ENCODE measurements around the gene MS4A2. TPM values are rescaled to one million over a fixed set of nuclear protein-coding genes. Genes with fewer than 3 reads are reported as not detected.

MS4A2 gene
- total RNA-seq, 6 donors from 2014 or later = 1.3 to 17.1 (median 4.8) TPM

DNA sequence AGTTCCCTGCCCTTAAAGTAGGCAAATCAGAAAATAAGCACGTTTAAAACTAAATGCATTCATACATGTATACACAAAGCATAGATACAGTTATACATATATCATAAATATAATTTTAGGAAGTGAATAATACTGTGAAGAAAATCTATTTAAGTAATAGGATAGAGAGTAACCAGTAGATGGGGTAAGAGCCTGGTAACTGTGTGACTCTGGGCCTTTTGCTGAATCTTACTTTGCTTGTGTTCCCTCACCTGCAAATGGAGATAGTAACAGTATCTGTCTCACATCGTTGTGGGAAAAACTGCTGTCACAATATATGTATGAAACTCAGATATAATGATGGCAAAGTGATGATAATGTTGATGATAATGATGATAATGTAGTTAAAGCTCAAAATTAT lies 29.9 kb downstream of the MS4A2 start:
- no peak overlapping the region for H3K4me3 ChIP-seq
- WGBS, 2 donors = 51 to 61% methylated on average over 2 of the region's 2 CpGs
- no peak for ATAC-seq (ENCODE audit: low FRiP score in 2 of 2)

DNA sequence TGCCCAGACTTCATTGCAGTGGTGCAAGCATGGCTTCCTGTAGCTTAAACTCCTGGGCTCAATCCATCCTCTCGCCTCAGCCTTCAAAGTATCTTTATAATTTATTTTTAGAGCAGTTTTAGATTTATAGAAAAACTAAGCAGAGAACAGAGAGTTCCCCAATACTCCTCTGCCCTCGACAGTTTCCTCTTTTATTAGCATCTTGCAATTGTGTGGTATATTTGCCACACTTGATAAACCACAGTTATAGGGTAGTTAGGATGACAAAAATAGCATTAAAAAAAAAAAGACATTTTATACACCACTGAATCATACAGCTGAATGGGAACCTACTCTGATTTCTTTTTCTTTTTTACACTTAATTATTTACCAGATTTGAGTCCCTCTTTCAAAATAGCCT lies 31.2 kb downstream of the MS4A2 start:
- ATAC-seq (ENCODE audit: low FRiP score in 2 of 2) (no peak), DNase-seq (no peak)
- no peaks in the 10 kb centered on the region for H3K27me3 ChIP-seq
- 58 to 77% methylated on average over 2 of the region's 2 CpGs for WGBS, 2 donors
- H3K9me3 ChIP-seq = no peaks in the 10 kb centered on the region
- H3K36me3 ChIP-seq = no peaks in the 10 kb centered on the region
- no peak overlapping the region for H3K27ac ChIP-seq
- TF ChIP-seq POLR2A (IDR thresholded peaks at IDR 0.05) (no peak), EP300 (IDR thresholded peaks at IDR 0.05) (no peak), POLR2AphosphoS5 (IDR thresholded peaks at IDR 0.05) (no peak)
- TF ChIP-seq, protein P1, sequence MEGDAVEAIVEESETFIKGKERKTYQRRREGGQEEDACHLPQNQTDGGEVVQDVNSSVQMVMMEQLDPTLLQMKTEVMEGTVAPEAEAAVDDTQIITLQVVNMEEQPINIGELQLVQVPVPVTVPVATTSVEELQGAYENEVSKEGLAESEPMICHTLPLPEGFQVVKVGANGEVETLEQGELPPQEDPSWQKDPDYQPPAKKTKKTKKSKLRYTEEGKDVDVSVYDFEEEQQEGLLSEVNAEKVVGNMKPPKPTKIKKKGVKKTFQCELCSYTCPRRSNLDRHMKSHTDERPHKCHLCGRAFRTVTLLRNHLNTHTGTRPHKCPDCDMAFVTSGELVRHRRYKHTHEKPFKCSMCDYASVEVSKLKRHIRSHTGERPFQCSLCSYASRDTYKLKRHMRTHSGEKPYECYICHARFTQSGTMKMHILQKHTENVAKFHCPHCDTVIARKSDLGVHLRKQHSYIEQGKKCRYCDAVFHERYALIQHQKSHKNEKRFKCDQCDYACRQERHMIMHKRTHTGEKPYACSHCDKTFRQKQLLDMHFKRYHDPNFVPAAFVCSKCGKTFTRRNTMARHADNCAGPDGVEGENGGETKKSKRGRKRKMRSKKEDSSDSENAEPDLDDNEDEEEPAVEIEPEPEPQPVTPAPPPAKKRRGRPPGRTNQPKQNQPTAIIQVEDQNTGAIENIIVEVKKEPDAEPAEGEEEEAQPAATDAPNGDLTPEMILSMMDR (IDR thresholded peaks at IDR 0.05) = no peak
- no peak overlapping the region for H3K4me3 ChIP-seq
- no peaks in the 10 kb centered on the region for H3K4me1 ChIP-seq

More for the DNA sequence above, 29.9 kb downstream of the MS4A2 start:
- H3K9me3 ChIP-seq = no peaks in the 10 kb centered on the region
- TF ChIP-seq, protein P1 (IDR thresholded peaks at IDR 0.05) = no peak
- TF ChIP-seq POLR2AphosphoS5 (IDR thresholded peaks at IDR 0.05) = no peak
- no peak for DNase-seq
- no peaks in the 10 kb centered on the region for H3K4me1 ChIP-seq
- no peak overlapping the region for H3K27ac ChIP-seq
- H3K36me3 ChIP-seq = no peaks in the 10 kb centered on the region
- no peaks in the 10 kb centered on the region for H3K27me3 ChIP-seq

GRCh38 chr11:60121264-60121663 lies 32.8 kb downstream of the MS4A2 start:
- no peak for ATAC-seq (ENCODE audit: low FRiP score in 2 of 2)
- no peak overlapping the region for H3K4me3 ChIP-seq
- H3K27ac ChIP-seq = no peak overlapping the region
- H3K27me3 ChIP-seq = no peaks in the 10 kb centered on the region
- H3K9me3 ChIP-seq = no peaks in the 10 kb centered on the region
- no peaks in the 10 kb centered on the region for H3K36me3 ChIP-seq
- 86 to 100% methylated on average over 2 of the region's 2 CpGs for WGBS, 2 donors
- TF ChIP-seq EP300 (IDR thresholded peaks at IDR 0.05) (no peak), POLR2A (IDR thresholded peaks at IDR 0.05) (no peak), POLR2AphosphoS5 (IDR thresholded peaks at IDR 0.05) (no peak)
- TF ChIP-seq, protein P1 (IDR thresholded peaks at IDR 0.05) = no peak
- DNase-seq = no peak
- H3K4me1 ChIP-seq = no peaks in the 10 kb centered on the region

GRCh38 chr11:60122414-60123036 lies 34.1 kb downstream of the MS4A2 start:
- H3K27me3 ChIP-seq = no peaks in the 10 kb centered on the region
- ATAC-seq (ENCODE audit: low FRiP score in 2 of 2) (no peak), DNase-seq (no peak)
- no peaks in the 10 kb centered on the region for H3K36me3 ChIP-seq
- no peaks in the 10 kb centered on the region for H3K4me1 ChIP-seq
- H3K27ac ChIP-seq = no peak overlapping the region
- TF ChIP-seq POLR2AphosphoS5 (IDR thresholded peaks at IDR 0.05) = no peak
- TF ChIP-seq, protein P1 (IDR thresholded peaks at IDR 0.05) = no peak
- TF ChIP-seq POLR2A (IDR thresholded peaks at IDR 0.05) = no peak
- no peak for TF ChIP-seq EP300 (IDR thresholded peaks at IDR 0.05)
- H3K9me3 ChIP-seq = no peaks in the 10 kb centered on the region
- no peak overlapping the region for H3K4me3 ChIP-seq
- 75 to 76% methylated on average over 3 of the region's 3 CpGs for WGBS, 2 donors

GRCh38 chr11:60124802-60125432 lies 36.5 kb downstream of the MS4A2 start:
- WGBS, 2 donors = 60 to 74% methylated on average over 11 of the region's 11 CpGs
- no peak overlapping the region for H3K4me3 ChIP-seq
- H3K27ac ChIP-seq = no peak overlapping the region
- no peak for ATAC-seq (ENCODE audit: low FRiP score in 2 of 2)
- H3K9me3 ChIP-seq = no peaks in the 10 kb centered on the region
- H3K36me3 ChIP-seq = no peaks in the 10 kb centered on the region
- no peak for TF ChIP-seq POLR2A (IDR thresholded peaks at IDR 0.05)
- TF ChIP-seq, protein P1 (IDR thresholded peaks at IDR 0.05) = no peak
- no peak for TF ChIP-seq POLR2AphosphoS5 (IDR thresholded peaks at IDR 0.05)
- no peak for TF ChIP-seq EP300 (IDR thresholded peaks at IDR 0.05)
- H3K4me1 ChIP-seq = no peaks in the 10 kb centered on the region
- H3K27me3 ChIP-seq = no peaks in the 10 kb centered on the region
- no peak for DNase-seq
